Stomach (tissue), 9 donors: ENCODE measurements around the gene AGAP1. TPM values are rescaled to one million over a fixed set of nuclear protein-coding genes. Genes with fewer than 3 reads are reported as not detected.

Source experiments
- DNase-seq, 2 donors: peaks; one replicate each; pipeline versions ENCODE4 v3.0.0 to v3.0.0-alpha.2; 2013 to 2019
- H3K27ac ChIP-seq, 5 donors: fragments of 200-600 bp in 4 of 5; sonication (generic) in 4 of 5; one replicate each; pipeline ENCODE4 v1.5.1; 2013 to 2019; ENCODE audit warnings: mild to moderate bottlenecking in 1 of 5, moderate library complexity in 1 of 5
- H3K27me3 ChIP-seq, 3 donors: fragments of 200-600 bp; sonication (generic); one replicate each; pipeline ENCODE4 v1.5.1; 2017 to 2019; ENCODE audit warnings: mixed run types in 1 of 3
- H3K36me3 ChIP-seq, 4 donors: fragments of 200-600 bp; sonication (generic); 1 replicate in 3 of 4; 2 replicates in 1 of 4; pipeline ENCODE4 v1.5.1; 2016 to 2019
- H3K4me1 ChIP-seq, 4 donors: fragments of 200-600 bp; sonication (generic); one replicate each; pipeline ENCODE4 v1.5.1; 2016 to 2019
- H3K4me3 ChIP-seq, 4 donors: fragments of 200-600 bp; sonication (generic) in 3 of 4; one replicate each; pipeline ENCODE4 v1.5.1; 2016 to 2019; ENCODE audit warnings: mild to moderate bottlenecking in 1 of 4
- H3K9me3 ChIP-seq, 4 donors: fragments of 200-600 bp; sonication (generic); one replicate each; pipeline ENCODE4 v1.5.1; 2016 to 2019
- CTCF ChIP-seq, 7 experiments: fragments of 450-650 bp in 4 of 7; fragments of 200-600 bp in 3 of 7; sonication (generic) in 3 of 7; IDR thresholded peaks; one replicate each; pipeline ENCODE4 v1.5.1; 2016 to 2019; ENCODE audit warnings: antibody characterized with exemption in 7 of 7, control low read depth in 2 of 7, mild to moderate bottlenecking in 1 of 7
- EP300 ChIP-seq: sonication (generic); formaldehyde crosslinking; IDR thresholded peaks from one replicate; pipeline ENCODE4 v1.6.1; 2017; ENCODE audit warnings: antibody characterized with exemption
- POLR2A ChIP-seq, 4 donors: fragments of 450-650 bp; IDR thresholded peaks; one replicate each; pipeline ENCODE4 v1.6.1; 2016; ENCODE audit warnings: antibody characterized with exemption in 4 of 4, control low read depth in 2 of 4, mild to moderate bottlenecking in 1 of 4, moderate library complexity in 1 of 4
- POLR2AphosphoS5 ChIP-seq, 3 donors: sonication (generic); formaldehyde crosslinking; IDR thresholded peaks; one replicate each; pipeline ENCODE4 v1.6.1; 2016; ENCODE audit warnings: antibody characterized with exemption in 3 of 3
- WGBS, 5 donors: extraction: QIAGEN DNeasy Blood & Tissue Kit in 3 of 5; methylation state at CpG; one replicate each; pipeline versions ENCODE4 v1.1.5 to v1.1.7; 2013 to 2018; 5-methylcytosine and 5-hydroxymethylcytosine counted together
- intact Hi-C: fragments of 100-400 bp; cut with DNase I; formaldehyde crosslinking; loops from one replicate; pipeline ENCODE4 v1.15.1; 2023; ENCODE audit warnings: low total_unique reads
- polyA plus RNA-seq, 3 donors: library from polyadenylated mRNA; stranded (reverse); fragments of 200-250 nt; gene quantifications; one replicate each; pipeline ENCODE4 v1.2.3, GENCODE V29; 2013
- total RNA-seq, 5 donors: library from RNA; depleted of rRNA; stranded (reverse); fragments of >200 nt; gene quantifications; one replicate each; pipeline versions ENCODE4 v1.1.0 to v1.2.3, GENCODE V29; 2014 to 2016
- donor health status: healthy with polysubstance abuse.
- donor health status: Bipolar disorder and iron deficiency.
- donor health status: healthy.

AGAP1 gene
- total and polyA plus RNA-seq, 8 donors: 4.2 to 139 (median 35.0) TPM

- TF ChIP-seq POLR2A (IDR thresholded peaks at IDR 0.05) (no peak), POLR2AphosphoS5 (IDR thresholded peaks at IDR 0.05) (no peak), CTCF (IDR thresholded peaks at IDR 0.05) (no peak), EP300 (no peak)
- intact Hi-C loops: no loop called here
- DNase-seq: peak; percentile 4 to 28
- peaks cover 9 to 68% (median 47%) of the 10 kb centered on the region in 4 donors for H3K36me3 ChIP-seq
- H3K27me3 ChIP-seq: no peaks in the 10 kb centered on the region
- no peak overlapping the region for H3K4me3 ChIP-seq
- WGBS, 5 donors: 57 to 86% (median 74%) methylated on average over 6 to 15 of the region's 15 CpGs
- peaks cover 0 to 12% (median 0%) of the 10 kb centered on the region in 4 donors for H3K4me1 ChIP-seq
- no peak overlapping the region for H3K27ac ChIP-seq
- H3K9me3 ChIP-seq: no peaks in the 10 kb centered on the region
These were observed 440.4 kb downstream of the AGAP1 start for GRCh38 chr2:235934059-235934773.

- no peak for DNase-seq
- Histone ChIP-seq H3K36me3 (peaks cover 9 to 68% (median 50%) of the 10 kb centered on the region in 4 donors), H3K9me3 (no peaks in the 10 kb centered on the region), H3K27ac (no peak overlapping the region), H3K27me3 (no peaks in the 10 kb centered on the region), H3K4me3 (no peak overlapping the region), H3K4me1 (peaks cover 0 to 12% (median 0%) of the 10 kb centered on the region in 4 donors)
- WGBS, 5 donors: 74 to 88% (median 79%) methylated on average over 16 of the region's 16 CpGs
- intact Hi-C loops: no loop called here
- no peak for TF ChIP-seq EP300
- no peak for TF ChIP-seq POLR2A (IDR thresholded peaks at IDR 0.05)
- TF ChIP-seq POLR2AphosphoS5 (IDR thresholded peaks at IDR 0.05): no peak
- no peak for TF ChIP-seq CTCF (IDR thresholded peaks at IDR 0.05)
These were observed 441.1 kb downstream of the AGAP1 start for GRCh38 chr2:235934774-235935484.

- Histone ChIP-seq H3K4me1 (peaks cover 0 to 12% (median 0%) of the 10 kb centered on the region in 4 donors), H3K27me3 (no peaks in the 10 kb centered on the region), H3K36me3 (peaks cover 8 to 61% (median 44%) of the 10 kb centered on the region in 4 donors), H3K9me3 (no peaks in the 10 kb centered on the region), H3K4me3 (no peak overlapping the region), H3K27ac (no peak overlapping the region)
- intact Hi-C loops: no loop called here
- DNase-seq: peak in 1 of 2 donors; percentile 20
- TF ChIP-seq CTCF (IDR thresholded peaks at IDR 0.05) (no peak), POLR2AphosphoS5 (IDR thresholded peaks at IDR 0.05) (no peak), POLR2A (IDR thresholded peaks at IDR 0.05) (no peak), EP300 (no peak)
- 88 to 95% (median 93%) methylated on average over 13 of the region's 13 CpGs for WGBS, 5 donors
These were observed 441.9 kb downstream of the AGAP1 start for GRCh38 chr2:235935773-235936172.

GRCh38 chr2:235936493-235936892 lies 442.6 kb downstream of the AGAP1 start:
- Histone ChIP-seq H3K4me3 (no peak overlapping the region), H3K27me3 (no peaks in the 10 kb centered on the region), H3K27ac (no peak overlapping the region), H3K36me3 (peaks cover 6 to 54% (median 37%) of the 10 kb centered on the region in 4 donors), H3K9me3 (no peaks in the 10 kb centered on the region), H3K4me1 (peaks cover 0 to 12% (median 0%) of the 10 kb centered on the region in 4 donors)
- WGBS, 5 donors: 78 to 85% (median 80%) methylated on average over 8 of the region's 8 CpGs
- TF ChIP-seq CTCF (IDR thresholded peaks at IDR 0.05) (no peak), POLR2AphosphoS5 (IDR thresholded peaks at IDR 0.05) (no peak), POLR2A (IDR thresholded peaks at IDR 0.05) (no peak), EP300 (no peak)
- intact Hi-C loops: no loop called here
- DNase-seq: peak in 1 of 2 donors; percentile 2
